HCT116 (cell line): ENCODE data around the gene GRIA1. TPM values are rescaled to one million over a fixed set of nuclear protein-coding genes. Genes with fewer than 3 reads are reported as not detected.

Experiments used
- ATAC-seq: fragments of 200-7000 bp; cut with Tn5 transposase; 2 replicates; pipeline ENCODE4 v1.9.1; 2020; ENCODE audit warnings: mild to moderate bottlenecking, moderate library complexity
- BruUV-seq: library from RNA; stranded (reverse); fragments of 400-500 nt; replicated peaks from 2 replicates; lab custom pipeline; 2021; lab: Mats Ljungman, UMichigan
- CTCF ChIA-PET: fragments of 300-600 bp; sonication (Branson Sonifier 250); formaldehyde crosslinking; loops from one replicate; lab custom pipeline; 2021; ENCODE audit warnings: antibody characterized with exemption; lab: Charles Lee
- POLR2A ChIA-PET: fragments of 300-600, 350-600 bp; sonication (Branson Sonifier 250); formaldehyde crosslinking; loops from one replicate; lab custom pipeline; 2021; ENCODE audit warnings: antibody characterized with exemption; lab: Charles Lee
- RAD21 ChIA-PET, 2 experiments: fragments of 300-600 bp; sonication (Branson Sonifier 250); formaldehyde crosslinking; loops; one replicate each; lab custom pipeline; 2023; ENCODE audit warnings: low total read pairs in 2 of 2; ENCODE audit not compliant: uncharacterized antibody in 2 of 2, unreplicated experiment in 2 of 2, low non-redundant PET in 1 of 2; lab: Charles Lee
- DNase-seq: peaks from one replicate; pipeline ENCODE4 v3.0.0-alpha.2; 2010; ENCODE audit warnings: low read depth, low spot score
- H2AFZ ChIP-seq: fragments of 200-600 bp; shearing (Covaris generic), sonication (generic); 2 replicates; pipeline ENCODE4 v1.6.1; 2017; ENCODE audit warnings: low read depth, mixed run types, mixed read lengths, antibody characterized with exemption, low read length; ENCODE audit not compliant: poor library complexity, severe bottlenecking
- H3K27ac ChIP-seq: 2 replicates; pipeline ENCODE4 v1.5.1; 2012; ENCODE audit warnings: low read depth, low read length
- H3K27me3 ChIP-seq: fragments of 200-600 bp; sonication (generic); 2 replicates; pipeline ENCODE4 v1.6.1; 2016; ENCODE audit warnings: mixed run types, low read length, mixed read lengths; ENCODE audit not compliant: insufficient read depth
- H3K36me3 ChIP-seq, 2 experiments: fragments of 200-500 bp in 1 of 2; fragments of 200-600 bp in 1 of 2; sonication (Bioruptor generic) in 1 of 2; sonication (generic) in 1 of 2; 2 replicates each; pipeline versions ENCODE4 v1.5.1 to v1.6.1; 2014 to 2016; ENCODE audit warnings: low read length in 2 of 2, inconsistent platforms in 1 of 2, mixed read lengths in 1 of 2, mixed run types in 1 of 2; ENCODE audit not compliant: insufficient read depth in 2 of 2, control insufficient read depth in 1 of 2
- H3K4me1 ChIP-seq, 2 experiments: fragments of 200-600 bp in 1 of 2; sonication (generic) in 1 of 2; 2 replicates each; pipeline versions ENCODE4 v1.5.1 to v1.6.1; 2012 to 2017; ENCODE audit warnings: low read length in 2 of 2, inconsistent platforms in 1 of 2, mild to moderate bottlenecking in 1 of 2, mixed read lengths in 1 of 2, mixed run types in 1 of 2, moderate library complexity in 1 of 2; ENCODE audit not compliant: insufficient read depth in 2 of 2, control insufficient read depth in 1 of 2
- H3K4me2 ChIP-seq: fragments of 200-600 bp; sonication (generic); 2 replicates; pipeline ENCODE4 v1.6.1; 2017; ENCODE audit warnings: mixed run types, low read length, mixed read lengths
- H3K4me3 ChIP-seq, 2 experiments: fragments of 200-600 bp in 1 of 2; sonication (generic) in 1 of 2; replicated peaks in 1 of 2; 2 replicates each; pipeline ENCODE4 v1.5.1; 2011 to 2016; ENCODE audit warnings: low read length in 2 of 2, control low read depth in 1 of 2, low read depth in 1 of 2, mild to moderate bottlenecking in 1 of 2, mixed read lengths in 1 of 2, mixed run types in 1 of 2
- H3K79me2 ChIP-seq: fragments of 200-600 bp; sonication (generic); 2 replicates; pipeline ENCODE4 v1.6.1; 2017; ENCODE audit warnings: mild to moderate bottlenecking, mixed run types, low read length, moderate library complexity, mixed read lengths; ENCODE audit not compliant: insufficient read depth
- H3K9ac ChIP-seq: fragments of 200-600 bp; sonication (generic); 2 replicates; pipeline ENCODE4 v1.6.1; 2016; ENCODE audit warnings: low read length, mixed read lengths
- H3K9me2 ChIP-seq: fragments of 200-600 bp; sonication (generic), shearing (Covaris generic); 2 replicates; pipeline ENCODE4 v1.6.1; 2017; ENCODE audit warnings: mixed run types, mild to moderate bottlenecking, moderate library complexity; ENCODE audit not compliant: insufficient read depth
- H3K9me3 ChIP-seq, 2 experiments: fragments of 200-500 bp in 1 of 2; fragments of 200-600 bp in 1 of 2; sonication (Bioruptor generic) in 1 of 2; sonication (generic) in 1 of 2; 2 replicates each; pipeline ENCODE4 v1.6.1; 2014 to 2017; ENCODE audit warnings: low read length in 2 of 2, mixed read lengths in 2 of 2, inconsistent platforms in 1 of 2, low read depth in 1 of 2, mild to moderate bottlenecking in 1 of 2, mixed run types in 1 of 2, moderate library complexity in 1 of 2; ENCODE audit not compliant: control insufficient read depth in 1 of 2, insufficient read depth in 1 of 2
- H4K20me1 ChIP-seq: fragments of 200-600 bp; sonication (generic), shearing (Covaris generic); 2 replicates; pipeline ENCODE4 v1.6.1; 2017; ENCODE audit warnings: mixed run types, mild to moderate bottlenecking, moderate library complexity; ENCODE audit not compliant: insufficient read depth
- ATF3 ChIP-seq: IDR thresholded peaks from 2 replicates; pipeline ENCODE4 v1.6.1; 2012
- CBX3 ChIP-seq: IDR thresholded peaks from 2 replicates; pipeline ENCODE4 v1.6.1; 2012; ENCODE audit warnings: low read depth
- CEBPB ChIP-seq: IDR thresholded peaks from 2 replicates; pipeline ENCODE4 v1.6.1; 2012; ENCODE audit warnings: low read depth
- EGR1 ChIP-seq: IDR thresholded peaks from 2 replicates; pipeline ENCODE4 v1.6.1; 2012; ENCODE audit warnings: low read depth
- ELF1 ChIP-seq: IDR thresholded peaks from 2 replicates; pipeline ENCODE4 v1.6.1; 2012; ENCODE audit warnings: low read depth, borderline replicate concordance
- EZH2phosphoT487 ChIP-seq: fragments of 200-600 bp; IDR thresholded peaks from 2 replicates; pipeline ENCODE4 v1.6.1; 2018; ENCODE audit warnings: antibody characterized with exemption, borderline replicate concordance
- FOSL1 ChIP-seq: IDR thresholded peaks from 2 replicates; pipeline ENCODE4 v1.6.1; 2012; ENCODE audit warnings: low read depth
- JUND ChIP-seq: IDR thresholded peaks from 2 replicates; pipeline ENCODE4 v1.6.1; 2012
- MAX ChIP-seq: IDR thresholded peaks from 2 replicates; pipeline ENCODE4 v1.6.1; 2012
- POLR2A ChIP-seq: IDR thresholded peaks from 2 replicates; pipeline ENCODE4 v1.7.0; 2011; ENCODE audit warnings: borderline replicate concordance; ENCODE audit not compliant: insufficient read depth, insufficient read length; ENCODE audit errors: extremely low read depth
- POLR2AphosphoS5 ChIP-seq: IDR thresholded peaks from 2 replicates; pipeline ENCODE4 v1.6.1; 2011; ENCODE audit warnings: mild to moderate bottlenecking, low read depth, low read length, moderate library complexity
- RAD21 ChIP-seq: IDR thresholded peaks from 2 replicates; pipeline ENCODE4 v1.6.1; 2012; ENCODE audit warnings: low read depth, mild to moderate bottlenecking
- REST ChIP-seq: IDR thresholded peaks from 2 replicates; pipeline ENCODE4 v1.6.1; 2012; ENCODE audit warnings: low read depth
- SIN3A ChIP-seq: IDR thresholded peaks from 2 replicates; pipeline ENCODE4 v1.6.1; 2012; ENCODE audit warnings: low read depth
- SP1 ChIP-seq: IDR thresholded peaks from 2 replicates; pipeline ENCODE4 v1.6.1; 2012; ENCODE audit warnings: low read depth
- TCF7L2 ChIP-seq: IDR thresholded peaks from 2 replicates; pipeline ENCODE4 v1.7.0; 2011; ENCODE audit warnings: borderline replicate concordance, inconsistent platforms; ENCODE audit not compliant: insufficient read depth, insufficient read length; ENCODE audit errors: extremely low read depth
- YY1 ChIP-seq: IDR thresholded peaks from 2 replicates; pipeline ENCODE4 v1.6.1; 2011; ENCODE audit warnings: low read length, low read depth, moderate library complexity, mild to moderate bottlenecking; ENCODE audit not compliant: insufficient replicate concordance; ENCODE audit errors: extremely low read depth
- ZFX ChIP-seq: fragments of 450-650 bp; IDR thresholded peaks from 2 replicates; pipeline ENCODE4 v1.6.1; 2017
- ZNF274 ChIP-seq: fragments of 200-500 bp; sonication (Bioruptor generic); IDR thresholded peaks from 2 replicates; pipeline ENCODE4 v1.6.1; 2014; ENCODE audit warnings: mild to moderate bottlenecking, low read depth, low read length, inconsistent platforms
- intact Hi-C: fragments of 100-400 bp; cut with micrococcal nuclease; formaldehyde crosslinking; loops from 2 replicates; pipeline ENCODE4 v1.10.0; 2022
- total RNA-seq: library from RNA; stranded (reverse); gene quantifications from one replicate; pipeline ENCODE4 v1.2.1, GENCODE V29; 2021; ENCODE audit not compliant: unreplicated experiment

The GRIA1 gene
- total RNA-seq, 1 experiment from 2014 or later: not detected

GRCh38 chr5:153610009-153610408, 119.5 kb downstream of the GRIA1 start:
- intact Hi-C loops: no loop called here
- Histone ChIP-seq H4K20me1 (no peaks in the 10 kb centered on the region), H3K9ac (no peak overlapping the region), H3K4me3 (no peak overlapping the region), H3K4me1 (no peaks in the 10 kb centered on the region), H3K9me2 (no peaks in the 10 kb centered on the region), H3K27me3 (peaks cover 11% of the 10 kb centered on the region), H3K79me2 (no peaks in the 10 kb centered on the region), H3K9me3 (no peaks in the 10 kb centered on the region), H3K4me2 (no peak overlapping the region), H3K36me3 (no peaks in the 10 kb centered on the region), H3K27ac (no peak overlapping the region), H2AFZ (no peak overlapping the region)
- RAD21 ChIA-PET: no interaction called here
- CTCF ChIA-PET: no interaction called here
- BruUV-seq: no TSS peak
- ATAC-seq (no peak), DNase-seq (no peak)
- TF ChIP-seq JUND (no peak), CBX3 (no peak), FOSL1 (no peak), TCF7L2 (no peak), RAD21 (no peak), ZNF274 (no peak), SP1 (no peak), SIN3A (no peak), POLR2A (no peak), ZFX (no peak), POLR2AphosphoS5 (no peak), ATF3 (no peak), EGR1 (no peak)
- POLR2A ChIA-PET: no interaction called here

GRCh38 chr5:153610811-153611210, 120.3 kb downstream of the GRIA1 start:
- Histone ChIP-seq H3K4me2 (no peak overlapping the region), H3K4me1 (no peaks in the 10 kb centered on the region), H2AFZ (no peak overlapping the region), H3K4me3 (no peak overlapping the region), H3K9me2 (no peaks in the 10 kb centered on the region), H3K79me2 (no peaks in the 10 kb centered on the region), H4K20me1 (no peaks in the 10 kb centered on the region), H3K36me3 (no peaks in the 10 kb centered on the region), H3K9me3 (no peaks in the 10 kb centered on the region), H3K27me3 (peaks cover 7% of the 10 kb centered on the region; the same call in 1 of the 2 replicates), H3K9ac (no peak overlapping the region), H3K27ac (no peak overlapping the region)
- ChIA-PET CTCF (no interaction called here), RAD21 (no interaction called here), POLR2A (no interaction called here)
- DNase-seq (no peak), ATAC-seq (no peak)
- intact Hi-C loops: no loop called here
- no TSS peak for BruUV-seq
- TF ChIP-seq MAX (no peak), REST (no peak), EZH2phosphoT487 (no peak), ZFX (no peak), RAD21 (no peak), SIN3A (no peak), ELF1 (no peak), SP1 (no peak), CEBPB (no peak), EGR1 (no peak), YY1 (no peak)
